Measurements from ENCODE around the gene USP9X. TPM values are rescaled to one million over a fixed set of nuclear protein-coding genes. Genes with fewer than 3 reads are reported as not detected.

The USP9X gene
- 60.8 TPM for total RNA-seq
- polyA plus RNA-seq (ENCODE audit: insufficient read depth in 1 of 8, insufficient read length in 8 of 8, low replicate concordance in 1 of 8) = 10 to 100 TPM; 33.5 to 55.2 (median 44.0) TPM
- long read RNA-seq, donor 1, full-length matches to known transcripts = 1 of 10 reads
- long read RNA-seq, donor 1, partial matches to known transcripts = 9 of 10 reads
- long read RNA-seq, donor 1, other reads (novel, unspliced or antisense) = 0 of 10 reads
- long read RNA-seq, donor 2 = 0 reads
- long read RNA-seq, donor 3, full-length matches to known transcripts = 2 of 44 reads
- long read RNA-seq, donor 3, partial matches to known transcripts = 42 of 44 reads
- long read RNA-seq, donor 3, other reads (novel, unspliced or antisense) = 0 of 44 reads
- long read RNA-seq, donor 4, full-length matches to known transcripts = 1 of 14 reads
- long read RNA-seq, donor 4, partial matches to known transcripts = 13 of 14 reads
- long read RNA-seq, donor 4, other reads (novel, unspliced or antisense) = 0 of 14 reads
- long read RNA-seq, donor 5, full-length matches to known transcripts = 2 of 70 reads
- long read RNA-seq, donor 5, partial matches to known transcripts = 68 of 70 reads
- long read RNA-seq, donor 5, other reads (novel, unspliced or antisense) = 0 of 70 reads
- long read RNA-seq, donor 6, partial matches to known transcripts = 18 of 19 reads
- long read RNA-seq, donor 6, other reads (novel, unspliced or antisense) = 0 of 19 reads
- long read RNA-seq, donor 7, full-length matches to known transcripts = 2 of 27 reads
- long read RNA-seq, donor 7, partial matches to known transcripts = 25 of 27 reads
- long read RNA-seq, donor 7, other reads (novel, unspliced or antisense) = 0 of 27 reads
- long read RNA-seq, donor 8, full-length matches to known transcripts = 1 of 27 reads
- long read RNA-seq, donor 8, partial matches to known transcripts = 26 of 27 reads
- long read RNA-seq, donor 8, other reads (novel, unspliced or antisense) = 0 of 27 reads
- long read RNA-seq, donor 9, full-length matches to known transcripts = 1 of 41 reads
- long read RNA-seq, donor 9, partial matches to known transcripts = 40 of 41 reads
- long read RNA-seq, donor 9, other reads (novel, unspliced or antisense) = 0 of 41 reads
- long read RNA-seq, donor 10, partial matches to known transcripts = 39 of 41 reads
- long read RNA-seq, donor 10, other reads (novel, unspliced or antisense) = 0 of 41 reads
- long read RNA-seq, donor 11, partial matches to known transcripts = 16 of 16 reads
- long read RNA-seq, donor 11, other reads (novel, unspliced or antisense) = 0 of 16 reads

GRCh38 chrX:41084893-41085511 is at the start of gene USP9X:
TSS of gene USP9X (plus strand) at chrX:41085445. CDS start at chrX:41123629, 38,184 bp downstream.
- DNase-seq = peak; percentile 97
- H3K4me1 ChIP-seq (ENCODE audit: control insufficient read depth, insufficient read depth, low read length) = peaks cover 3% of the 10 kb centered on the region
- no peaks in the 10 kb centered on the region for H3K36me3 ChIP-seq (ENCODE audit: control insufficient read depth, insufficient read depth, low read length)
- H3K4me3 ChIP-seq (ENCODE audit: low read length) = peak within 1 kb of the TSS; percentile 84
- peak within 1 kb of the TSS; percentile 100 for H3K27ac ChIP-seq (ENCODE audit: low read length)
- peaks cover 18% of the 10 kb centered on the region for H3K27me3 ChIP-seq (ENCODE audit: control insufficient read depth, insufficient read depth, low read length)
- WGBS (ENCODE audit: insufficient coverage) = under 1% methylated on average over 41 of the region's 61 CpGs
- no peaks in the 10 kb centered on the region for H3K9me3 ChIP-seq (replicated peaks; ENCODE audit: control insufficient read depth, low read depth, low read length)

- Histone ChIP-seq H3K36me3 (ENCODE audit: control insufficient read depth, insufficient read depth, low read length) (no peaks in the 10 kb centered on the region), H3K4me3 (ENCODE audit: low read length) (no peak overlapping the region), H3K27me3 (ENCODE audit: control insufficient read depth, insufficient read depth, low read length) (peaks cover 14% of the 10 kb centered on the region), H3K9me3 (replicated peaks; ENCODE audit: control insufficient read depth, low read depth, low read length) (no peaks in the 10 kb centered on the region), H3K4me1 (ENCODE audit: control insufficient read depth, insufficient read depth, low read length) (no peaks in the 10 kb centered on the region), H3K27ac (ENCODE audit: low read length) (no peak overlapping the region)
- WGBS (ENCODE audit: insufficient coverage) = no CpG with 5 or more reads among the region's 1 CpG
- DNase-seq = no peak
Observed at GRCh38 chrX:41035582-41035981, 49.7 kb upstream of the USP9X start.

GRCh38 chrX:41036668-41037326 is 48.4 kb upstream of the USP9X start:
- WGBS (ENCODE audit: insufficient coverage) = 100% methylated on average over 2 of the region's 9 CpGs
- no peaks in the 10 kb centered on the region for H3K4me1 ChIP-seq (ENCODE audit: control insufficient read depth, insufficient read depth, low read length)
- no peak for DNase-seq
- H3K4me3 ChIP-seq (ENCODE audit: low read length) = no peak overlapping the region
- H3K27me3 ChIP-seq (ENCODE audit: control insufficient read depth, insufficient read depth, low read length) = peaks cover 6% of the 10 kb centered on the region
- no peaks in the 10 kb centered on the region for H3K9me3 ChIP-seq (replicated peaks; ENCODE audit: control insufficient read depth, low read depth, low read length)
- H3K27ac ChIP-seq (ENCODE audit: low read length) = no peak overlapping the region
- no peaks in the 10 kb centered on the region for H3K36me3 ChIP-seq (ENCODE audit: control insufficient read depth, insufficient read depth, low read length)

- 75% methylated on average over 2 of the region's 6 CpGs for WGBS (ENCODE audit: insufficient coverage)
- no peak for DNase-seq
- H3K27me3 ChIP-seq (ENCODE audit: control insufficient read depth, insufficient read depth, low read length) = peaks cover 21% of the 10 kb centered on the region
Observed at GRCh38 chrX:41043196-41043595, 42.0 kb upstream of the USP9X start.

GRCh38 chrX:41043674-41044345 is 41.4 kb upstream of the USP9X start:
- DNase-seq = no peak
- peaks cover 4% of the 10 kb centered on the region for H3K4me1 ChIP-seq (ENCODE audit: control insufficient read depth, insufficient read depth, low read length)
- H3K27ac ChIP-seq (ENCODE audit: low read length) = no peak overlapping the region
- no peaks in the 10 kb centered on the region for H3K36me3 ChIP-seq (ENCODE audit: control insufficient read depth, insufficient read depth, low read length)
- no peaks in the 10 kb centered on the region for H3K9me3 ChIP-seq (replicated peaks; ENCODE audit: control insufficient read depth, low read depth, low read length)
- peaks cover 25% of the 10 kb centered on the region for H3K27me3 ChIP-seq (ENCODE audit: control insufficient read depth, insufficient read depth, low read length)
- no peak overlapping the region for H3K4me3 ChIP-seq (ENCODE audit: low read length)
- no CpG with 5 or more reads among the region's 6 CpGs for WGBS (ENCODE audit: insufficient coverage)

More at GRCh38 chrX:41043196-41043595, 42.0 kb upstream of the USP9X start:
- no peak overlapping the region for H3K4me3 ChIP-seq (ENCODE audit: low read length)
- H3K9me3 ChIP-seq (replicated peaks; ENCODE audit: control insufficient read depth, low read depth, low read length) = no peaks in the 10 kb centered on the region
- H3K36me3 ChIP-seq (ENCODE audit: control insufficient read depth, insufficient read depth, low read length) = no peaks in the 10 kb centered on the region
- no peak overlapping the region for H3K27ac ChIP-seq (ENCODE audit: low read length)
- peaks cover 4% of the 10 kb centered on the region for H3K4me1 ChIP-seq (ENCODE audit: control insufficient read depth, insufficient read depth, low read length)

- H3K27ac ChIP-seq (ENCODE audit: low read length) = no peak overlapping the region
- peak; percentile 55 for DNase-seq
- H3K36me3 ChIP-seq (ENCODE audit: control insufficient read depth, insufficient read depth, low read length) = no peaks in the 10 kb centered on the region
- H3K4me3 ChIP-seq (ENCODE audit: low read length) = no peak overlapping the region
- peaks cover 4% of the 10 kb centered on the region for H3K4me1 ChIP-seq (ENCODE audit: control insufficient read depth, insufficient read depth, low read length)
- 0% methylated on average over 1 of the region's 3 CpGs for WGBS (ENCODE audit: insufficient coverage)
- H3K9me3 ChIP-seq (replicated peaks; ENCODE audit: control insufficient read depth, low read depth, low read length) = no peaks in the 10 kb centered on the region
- peaks cover 35% of the 10 kb centered on the region for H3K27me3 ChIP-seq (ENCODE audit: control insufficient read depth, insufficient read depth, low read length)
Observed at GRCh38 chrX:41045960-41046567, 39.2 kb upstream of the USP9X start.

- Histone ChIP-seq H3K27me3 (ENCODE audit: control insufficient read depth, insufficient read depth, low read length) (peaks cover 31% of the 10 kb centered on the region), H3K9me3 (replicated peaks; ENCODE audit: control insufficient read depth, low read depth, low read length) (no peaks in the 10 kb centered on the region), H3K27ac (ENCODE audit: low read length) (no peak overlapping the region), H3K36me3 (ENCODE audit: control insufficient read depth, insufficient read depth, low read length) (no peaks in the 10 kb centered on the region), H3K4me1 (ENCODE audit: control insufficient read depth, insufficient read depth, low read length) (peaks cover 4% of the 10 kb centered on the region), H3K4me3 (ENCODE audit: low read length) (no peak overlapping the region)
- 50% methylated on average over 4 of the region's 8 CpGs for WGBS (ENCODE audit: insufficient coverage)
- DNase-seq = no peak
Observed at GRCh38 chrX:41047878-41048534, 37.2 kb upstream of the USP9X start.

- Histone ChIP-seq H3K27ac (ENCODE audit: low read length) (no peak overlapping the region), H3K4me1 (ENCODE audit: control insufficient read depth, insufficient read depth, low read length) (peaks cover 4% of the 10 kb centered on the region), H3K9me3 (replicated peaks; ENCODE audit: control insufficient read depth, low read depth, low read length) (no peaks in the 10 kb centered on the region), H3K4me3 (ENCODE audit: low read length) (no peak overlapping the region), H3K27me3 (ENCODE audit: control insufficient read depth, insufficient read depth, low read length) (peaks cover 28% of the 10 kb centered on the region), H3K36me3 (ENCODE audit: control insufficient read depth, insufficient read depth, low read length) (no peaks in the 10 kb centered on the region)
- DNase-seq = no peak
- no CpG with 5 or more reads among the region's 1 CpG for WGBS (ENCODE audit: insufficient coverage)
Observed at GRCh38 chrX:41050359-41050758, 34.9 kb upstream of the USP9X start.

All from muscle of leg (tissue), 16 donors.